Sigmoid colon (tissue), 3 donors: ENCODE results near the gene OLIG1.

Source experiments
- CTCF ChIP-seq, 4 experiments: fragments of 450-650 bp in 3 of 4; fragments of 200-600 bp in 1 of 4; IDR thresholded peaks; one replicate each; pipeline ENCODE4 v1.5.1; 2016 to 2019; ENCODE audit warnings: antibody characterized with exemption in 4 of 4, mild to moderate bottlenecking in 3 of 4, moderate library complexity in 2 of 4
- POLR2A ChIP-seq, 2 donors: fragments of 450-650 bp; IDR thresholded peaks; one replicate each; pipeline ENCODE4 v1.6.1; 2016; ENCODE audit warnings: antibody characterized with exemption in 2 of 2, mild to moderate bottlenecking in 2 of 2, moderate library complexity in 2 of 2

DNA sequence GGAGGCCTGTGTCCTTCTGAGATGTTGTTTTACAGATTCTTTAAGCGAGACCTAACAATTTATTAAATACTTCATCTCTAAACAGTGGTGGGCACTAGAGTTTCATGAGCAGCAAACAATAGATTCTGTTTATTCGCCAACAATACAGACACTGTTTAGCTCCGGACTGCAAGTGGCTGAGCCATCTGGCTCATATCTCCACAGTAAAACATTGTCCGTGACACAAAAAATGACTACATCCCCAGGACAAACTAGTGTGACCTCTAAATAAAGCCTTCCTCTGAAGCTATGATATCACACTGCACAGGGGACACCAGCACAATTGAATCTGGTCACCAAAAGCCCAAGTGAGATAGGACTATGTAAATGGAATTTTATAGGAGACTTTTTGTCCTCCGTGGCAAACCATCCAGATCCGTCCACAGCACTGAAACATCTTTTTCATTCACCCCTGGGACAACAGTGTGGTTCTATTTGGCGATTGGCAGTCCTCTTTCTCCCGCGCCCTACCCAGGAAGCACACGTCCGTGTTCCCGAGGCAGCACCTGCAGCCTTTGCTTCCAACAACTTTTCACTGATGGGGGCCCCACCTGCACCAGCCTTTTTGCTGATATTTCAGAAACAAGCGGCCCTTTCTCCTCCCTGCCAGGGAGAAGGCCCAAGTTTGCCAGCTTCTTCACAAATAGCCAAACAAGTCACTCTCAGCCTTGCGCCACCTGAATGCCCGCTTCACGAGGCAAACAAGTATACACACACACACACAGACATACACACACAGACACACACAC lies 47.4 kb downstream of the OLIG1 start:
- TF ChIP-seq POLR2A (IDR thresholded peaks at IDR 0.05) = no peak
- no peak for TF ChIP-seq CTCF (IDR thresholded peaks at IDR 0.05)
